T-helper 2 cell (primary cell): Measurements from ENCODE around the gene PTTG1IP.

Experiments
- DNase-seq, 5 experiments: peaks; one replicate each; pipeline versions ENCODE4 v3.0.0 to v3.0.0-alpha.2; 2012 to 2022

The PTTG1IP gene

DNA sequence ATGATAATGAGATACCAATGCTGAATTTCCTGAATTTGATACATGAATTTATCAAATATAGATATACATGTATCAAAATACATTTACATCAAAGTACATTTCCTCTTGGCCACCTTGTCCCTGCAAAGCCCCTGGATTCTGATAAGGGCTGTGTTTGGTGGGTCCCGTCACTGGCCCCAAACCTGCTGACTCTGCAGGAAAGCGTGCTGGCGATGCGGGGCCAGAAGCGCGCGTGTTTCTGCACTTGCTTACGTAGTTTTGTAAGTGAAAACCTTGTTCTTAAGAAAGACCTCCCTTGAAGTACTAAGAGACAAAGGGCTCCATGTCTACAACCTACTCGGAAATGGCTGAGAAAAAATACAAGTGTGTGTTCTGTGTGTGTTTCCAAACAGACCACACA is 36.2 kb upstream of the PTTG1IP start:
- no peak for DNase-seq

DNA sequence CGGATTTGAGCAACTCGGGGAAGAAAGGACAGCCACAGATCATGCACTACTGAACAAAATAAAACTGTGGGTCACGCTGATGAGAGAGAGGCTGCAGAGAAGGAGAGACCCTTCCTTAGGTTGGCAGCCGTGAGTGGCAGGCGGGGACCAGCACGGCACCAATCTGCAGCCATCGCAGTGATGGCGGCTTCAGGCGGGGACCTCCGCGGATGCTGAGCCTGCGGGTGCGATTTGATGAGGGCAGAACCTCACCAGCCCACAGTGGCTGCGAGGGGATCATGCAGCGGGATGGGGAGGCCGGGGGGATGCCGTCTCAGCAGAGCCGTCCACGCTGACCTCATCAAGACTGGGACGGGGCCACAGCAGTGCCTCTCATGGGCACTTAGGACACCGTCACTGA is 35.4 kb upstream of the PTTG1IP start:
- no peak for DNase-seq

DNA sequence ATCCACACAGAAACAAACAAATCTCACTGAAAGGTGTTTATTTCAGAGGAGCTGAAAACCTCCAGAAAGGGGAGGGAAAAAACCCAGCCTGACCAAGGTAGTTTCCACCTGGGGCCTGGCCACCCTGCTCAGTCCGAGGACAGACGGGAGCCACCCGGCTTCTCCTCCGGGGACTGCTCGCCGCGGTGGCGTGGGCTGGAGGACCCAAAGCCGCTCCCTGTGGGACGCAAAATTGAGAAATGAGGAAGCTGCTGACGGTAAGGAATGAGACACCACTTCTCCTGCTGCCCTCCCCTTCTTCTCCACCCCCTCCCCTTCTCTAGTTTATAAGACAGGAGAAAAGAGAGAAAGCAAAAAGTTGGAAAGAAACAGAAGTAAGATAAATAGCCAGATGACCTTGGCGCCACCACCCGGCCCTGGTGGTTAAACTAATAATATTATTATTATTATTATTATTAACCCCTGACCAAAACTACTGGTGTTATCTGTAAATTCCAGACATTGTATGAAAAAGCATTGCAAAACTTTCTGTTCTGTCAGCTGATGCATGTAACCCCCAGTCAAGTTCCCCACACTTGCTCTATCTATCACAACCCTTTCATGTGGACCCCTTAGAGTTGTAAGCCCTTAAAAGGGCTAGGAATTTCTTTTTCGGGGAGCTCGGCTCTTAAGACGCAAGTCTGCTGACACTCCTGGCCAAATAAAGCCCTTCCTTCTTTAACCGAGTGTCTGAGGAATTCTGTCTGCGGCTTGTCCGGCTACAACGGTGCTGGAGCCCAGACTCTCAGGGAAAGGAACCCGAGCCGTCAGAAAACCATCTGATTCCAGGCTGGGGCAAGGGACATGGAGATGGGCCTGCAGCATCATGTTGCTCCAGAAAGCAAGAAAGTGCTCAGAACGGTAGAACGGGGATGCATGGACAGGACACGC is 34.7 kb upstream of the PTTG1IP start:
- DNase-seq, result no peak

DNA sequence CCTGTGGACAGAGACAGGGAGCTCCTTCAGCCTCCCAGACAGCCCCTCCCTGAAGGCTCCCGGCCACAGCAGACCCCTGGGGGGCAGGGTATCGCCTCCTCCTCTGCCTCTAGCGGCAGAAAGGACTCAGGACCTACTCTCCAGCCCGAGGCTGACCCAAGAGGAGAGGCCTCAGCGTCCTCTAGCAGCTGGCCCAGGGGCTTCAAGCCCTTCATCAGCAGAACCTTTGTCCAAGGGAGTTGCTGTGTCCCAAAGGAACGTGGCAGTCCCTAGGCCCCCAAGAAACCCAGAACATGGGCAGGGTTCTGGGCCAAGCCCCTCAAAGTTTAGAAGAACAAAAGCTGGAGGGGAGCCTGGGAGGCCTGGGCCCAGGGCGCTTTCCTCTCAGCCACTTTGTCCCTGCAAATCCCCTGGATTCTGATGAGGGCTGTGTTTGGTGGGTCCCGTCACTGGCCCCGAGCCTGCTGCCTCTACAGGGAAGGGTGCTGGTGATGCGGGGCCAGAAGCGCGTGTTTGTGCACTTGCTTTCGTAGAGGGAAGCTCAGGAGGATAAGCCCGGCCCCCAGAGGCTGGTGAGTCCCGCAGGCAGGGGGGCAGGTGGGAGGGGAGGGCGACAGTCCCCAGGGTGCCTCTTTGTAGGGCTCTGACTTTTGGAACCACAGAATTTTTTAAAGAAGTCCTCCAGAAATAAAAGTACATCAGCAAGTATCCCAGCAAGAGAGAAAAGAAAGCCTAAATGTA is 33.9 kb upstream of the PTTG1IP start:
- no peak for DNase-seq

DNA sequence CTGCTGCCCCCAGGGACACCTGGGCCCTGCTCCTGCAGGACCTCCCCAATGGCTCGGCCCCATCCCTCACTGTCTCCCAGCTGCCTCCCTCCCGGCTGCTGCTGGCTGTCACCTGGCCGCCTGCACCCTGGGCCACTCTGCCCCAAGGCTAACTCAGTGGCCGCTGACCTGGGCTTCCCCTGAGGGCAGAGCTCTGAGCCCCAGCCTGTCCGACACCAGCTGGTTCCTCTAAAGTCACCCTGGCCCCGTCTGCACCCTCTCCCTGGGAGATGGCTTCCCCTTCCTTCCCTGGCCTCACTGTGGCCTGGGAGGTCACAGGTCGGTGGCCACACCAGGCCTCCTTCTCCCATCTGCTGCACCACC is 32.2 kb upstream of the PTTG1IP start:
- no peak for DNase-seq

DNA sequence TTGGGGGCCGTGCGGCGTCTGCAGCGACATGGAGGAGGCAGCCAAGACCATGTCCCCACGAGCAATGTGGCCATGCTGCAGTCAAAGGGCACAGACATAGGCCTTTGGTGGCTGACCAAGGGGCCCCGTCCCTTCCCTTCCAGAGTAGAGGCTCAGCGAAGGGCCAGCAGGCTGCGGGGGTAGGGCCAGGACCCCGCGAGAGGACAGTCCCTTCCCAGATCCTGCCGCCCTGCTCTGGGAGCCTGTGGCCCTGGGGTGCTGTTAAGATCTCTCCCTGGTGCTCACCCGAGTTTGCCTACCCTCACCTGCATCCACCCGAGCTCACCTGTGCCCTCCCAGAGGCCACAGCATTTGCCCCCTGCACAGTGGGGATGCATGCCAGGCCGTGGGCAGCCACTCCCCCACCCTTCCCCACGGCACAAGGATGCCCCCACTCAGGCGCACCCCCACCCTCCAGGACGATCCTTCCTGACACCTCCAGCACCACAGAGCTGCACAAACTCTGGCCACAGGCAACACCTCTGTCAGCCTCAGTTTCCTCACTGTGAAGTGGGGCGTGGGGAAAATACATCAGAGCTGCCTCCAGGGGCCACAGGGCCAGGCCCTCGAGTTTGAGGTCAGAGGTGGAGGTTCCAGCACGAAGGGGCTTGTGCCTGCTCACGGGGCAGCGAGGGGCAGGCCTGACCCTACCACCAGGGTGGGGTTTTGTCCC is 31.7 kb upstream of the PTTG1IP start:
- no peak for DNase-seq

DNA sequence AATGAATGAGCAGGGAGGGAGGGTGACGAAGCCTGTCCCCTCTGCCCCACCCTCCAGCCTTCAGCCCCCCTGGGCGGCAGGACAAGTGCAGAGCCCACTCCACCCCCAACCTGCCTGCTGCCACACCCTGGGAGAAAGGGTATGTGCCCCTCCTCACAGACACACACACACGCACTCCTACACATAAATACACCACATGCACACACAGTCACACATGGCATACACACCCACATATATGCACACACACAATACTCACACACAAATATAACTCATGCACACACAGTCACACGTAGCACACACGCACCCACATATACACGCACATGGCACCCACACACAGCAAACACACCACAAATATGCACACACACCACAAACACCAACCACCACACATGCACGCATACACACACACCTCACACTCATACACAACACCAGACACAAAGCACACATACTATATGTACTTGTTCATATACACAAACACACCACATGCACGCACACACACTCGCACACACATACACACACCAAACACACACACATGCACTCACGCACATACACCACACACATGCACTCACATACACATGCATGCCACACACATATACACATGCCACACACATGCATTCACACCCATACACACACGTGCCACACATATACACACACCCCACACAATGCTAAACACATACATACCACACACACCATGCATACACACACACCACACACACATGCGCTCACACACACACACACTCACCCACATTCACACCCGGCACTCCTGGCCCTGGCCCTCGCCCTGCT is 30.8 kb upstream of the PTTG1IP start:
- DNase-seq, result no peak

DNA sequence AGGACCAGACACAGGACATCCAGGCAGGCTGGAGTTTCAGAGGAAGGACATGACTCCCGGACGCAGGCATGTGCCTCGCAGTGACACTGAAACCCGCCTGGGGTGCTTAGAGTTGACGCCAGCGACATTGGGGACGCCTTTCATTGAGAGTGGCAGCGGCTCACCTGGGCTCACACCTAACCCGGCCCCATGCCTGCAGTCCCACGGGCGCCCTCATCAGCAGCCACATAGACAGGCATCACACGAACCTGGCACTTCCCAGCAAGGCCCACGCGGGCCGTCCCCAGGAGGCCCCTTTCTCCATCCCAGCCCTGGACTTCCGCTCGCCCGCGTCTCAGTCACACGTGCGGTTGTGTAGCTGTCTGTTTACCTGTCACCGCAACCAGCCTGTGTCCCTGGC is 30.2 kb upstream of the PTTG1IP start:
- no peak for DNase-seq

DNA sequence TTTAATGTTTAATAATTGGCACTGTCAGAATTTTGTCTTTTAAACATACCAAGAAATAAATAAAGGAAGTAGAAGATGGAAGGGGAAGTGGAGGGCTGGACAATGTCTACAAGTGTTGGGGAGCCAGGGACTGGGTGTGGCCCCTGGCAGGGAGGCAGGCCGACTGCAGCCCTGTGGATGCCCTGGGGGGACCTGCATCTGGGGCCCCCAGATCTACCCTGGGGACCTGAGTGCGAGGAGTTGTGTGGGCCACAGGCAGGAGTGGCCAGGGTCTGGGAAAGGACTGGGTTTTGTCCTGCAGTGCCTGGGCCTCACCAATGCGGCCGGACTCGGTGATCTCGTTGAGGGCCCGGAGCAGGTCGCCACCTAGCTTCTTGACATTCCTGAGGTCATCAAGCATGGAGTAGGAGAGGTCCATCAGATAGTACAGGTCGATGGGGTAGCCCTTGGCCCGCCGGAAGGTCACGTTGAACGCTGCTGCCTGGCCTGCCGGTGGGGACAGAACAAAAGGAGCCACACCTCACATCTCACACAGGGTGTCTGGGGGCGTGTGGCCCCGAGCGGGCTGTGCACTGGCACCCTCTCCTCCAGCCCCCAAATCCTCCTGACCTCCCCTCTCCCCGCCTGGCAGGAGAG is 29.7 kb upstream of the PTTG1IP start:
- no peak for DNase-seq

DNA sequence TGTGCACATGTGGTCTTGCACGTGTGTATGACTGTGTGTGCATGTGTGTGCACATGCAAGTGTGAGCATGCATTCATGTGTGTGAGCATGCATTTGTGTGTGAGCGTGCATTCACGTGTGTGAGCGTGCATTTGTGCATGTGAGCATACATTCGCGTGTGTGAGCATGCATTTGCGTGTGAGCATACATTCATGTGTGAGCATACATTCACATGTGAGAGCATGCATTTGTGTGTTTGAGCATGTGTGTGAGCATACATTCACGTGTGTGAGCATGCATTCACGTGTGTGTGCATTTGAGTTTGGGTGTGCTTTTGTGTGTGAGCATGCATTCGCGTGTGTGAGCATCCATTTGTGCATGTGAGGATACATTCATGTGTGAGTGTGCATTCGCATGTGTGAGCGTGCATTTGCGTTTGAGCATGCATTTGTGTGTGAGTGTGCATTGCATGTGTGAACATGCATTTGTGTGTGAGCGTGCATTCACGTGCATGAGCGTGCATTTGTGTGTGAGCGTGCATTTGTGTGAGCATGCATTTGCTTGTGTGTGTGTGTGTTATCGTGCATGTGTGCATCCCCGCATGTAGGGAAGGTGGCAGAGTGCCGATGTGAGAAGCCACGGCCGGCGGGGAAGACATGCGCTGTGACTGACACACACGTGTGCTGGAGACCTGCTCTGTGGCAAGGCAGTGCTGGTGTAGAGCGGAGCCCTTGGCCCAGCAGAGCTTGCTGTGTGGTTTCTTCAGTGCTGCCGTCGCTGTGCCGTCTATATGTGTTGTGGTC is 29.0 kb upstream of the PTTG1IP start:
- no peak for DNase-seq

DNA sequence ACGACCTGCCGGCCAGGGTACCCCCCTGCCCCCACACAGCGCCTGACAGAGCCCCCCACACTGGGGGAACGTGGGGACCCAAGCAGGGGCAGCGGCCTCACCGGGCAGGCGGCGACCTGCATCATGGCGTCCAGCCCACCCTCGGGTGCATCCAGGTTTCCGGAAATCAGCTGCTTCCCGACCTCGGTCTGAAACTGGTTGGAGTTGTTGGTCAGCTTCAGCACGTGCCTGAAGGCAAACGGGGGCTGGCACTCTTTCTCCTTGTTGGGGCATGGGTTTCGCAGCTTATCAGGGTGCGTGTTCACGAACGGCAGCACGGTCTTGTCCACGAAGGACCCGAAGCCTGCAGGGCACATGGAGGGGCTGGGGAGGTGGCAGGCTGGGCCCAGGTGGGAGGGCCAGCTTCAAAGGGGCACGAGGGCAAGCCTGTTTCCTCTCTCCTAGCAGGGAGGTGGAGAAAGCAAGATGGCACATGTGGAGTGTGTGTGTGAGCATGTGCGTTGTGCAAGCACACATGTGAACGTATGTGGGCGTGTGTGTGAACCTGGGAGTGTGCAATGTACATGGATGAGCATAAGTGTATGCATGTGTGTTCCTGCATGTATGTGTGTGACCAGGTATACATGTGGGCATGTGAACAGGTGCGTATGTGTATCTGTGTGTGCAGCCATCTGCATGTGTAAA is 28.0 kb upstream of the PTTG1IP start:
- no peak for DNase-seq

DNA sequence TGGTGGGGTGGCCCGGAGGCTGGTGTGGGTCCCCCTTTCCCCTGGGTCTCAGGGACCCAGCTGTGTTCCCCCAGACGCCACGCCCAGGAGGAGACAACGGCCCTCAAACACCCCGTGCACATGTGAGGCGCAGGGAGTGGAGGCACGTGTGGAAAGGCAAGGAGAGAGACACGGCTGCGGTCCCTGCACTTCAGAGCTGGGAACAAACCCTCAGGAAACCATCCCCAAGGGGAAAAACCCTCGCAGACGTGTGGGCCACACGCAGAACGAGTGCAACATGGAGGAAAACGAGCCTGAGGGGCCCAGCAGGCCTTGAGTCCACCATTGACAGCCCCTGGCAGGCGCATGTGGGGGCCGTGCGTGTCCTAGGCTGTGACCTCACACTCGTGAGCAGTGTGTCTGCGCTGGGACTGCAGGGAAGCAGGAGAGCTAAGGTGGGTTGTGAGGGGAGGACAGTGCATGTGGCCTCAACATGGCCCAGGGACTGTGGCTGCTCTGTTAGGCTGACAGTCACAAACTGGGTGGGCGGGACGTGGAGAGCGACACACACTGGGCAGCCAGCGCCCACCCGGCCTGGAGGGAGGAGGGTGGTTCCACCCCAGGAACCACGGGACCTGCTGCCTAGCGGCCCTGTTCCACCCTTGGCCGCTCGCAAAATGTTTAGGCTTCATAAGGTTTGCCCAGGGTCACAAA is 27.2 kb upstream of the PTTG1IP start:
- DNase-seq, result no peak

DNA sequence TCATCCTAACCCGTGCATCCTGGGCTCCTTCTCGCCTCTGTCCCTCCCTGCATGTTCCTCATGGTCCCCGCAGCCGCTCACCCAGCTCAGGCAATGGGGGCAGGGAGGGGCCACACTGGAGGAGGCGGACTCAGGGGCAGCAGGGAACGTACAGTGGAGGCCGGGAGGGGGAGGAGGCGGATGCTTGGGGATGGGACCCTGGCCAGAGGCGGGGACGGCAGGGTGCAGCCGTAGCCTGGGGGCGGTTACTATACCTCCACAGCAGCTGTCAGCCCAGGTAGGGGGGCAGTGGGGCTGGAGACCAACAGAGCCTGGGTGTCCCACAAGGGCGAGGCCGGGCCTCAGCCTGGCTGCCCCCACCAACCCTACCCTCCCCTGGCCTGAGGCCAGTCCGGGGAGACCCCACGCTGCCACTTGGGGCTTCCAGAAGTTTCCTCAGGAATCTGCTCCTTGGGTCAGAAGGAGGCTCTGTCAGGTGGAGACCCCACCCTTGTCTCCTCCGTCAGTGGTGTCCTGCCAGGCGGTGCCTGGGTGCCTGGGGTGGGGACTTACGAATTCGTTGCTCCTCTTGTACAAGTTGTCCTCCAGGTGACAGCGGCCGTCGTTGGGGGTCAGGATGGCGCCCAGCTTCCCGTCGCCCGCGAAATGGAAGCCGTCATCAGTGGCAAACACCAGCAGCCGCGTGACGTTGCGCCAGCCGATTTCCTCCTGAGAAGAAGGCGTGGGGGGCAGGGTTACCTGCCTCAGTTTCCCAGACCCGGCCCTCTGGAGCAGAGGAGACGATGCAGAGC is 26.5 kb upstream of the PTTG1IP start:
- DNase-seq, result no peak

DNA sequence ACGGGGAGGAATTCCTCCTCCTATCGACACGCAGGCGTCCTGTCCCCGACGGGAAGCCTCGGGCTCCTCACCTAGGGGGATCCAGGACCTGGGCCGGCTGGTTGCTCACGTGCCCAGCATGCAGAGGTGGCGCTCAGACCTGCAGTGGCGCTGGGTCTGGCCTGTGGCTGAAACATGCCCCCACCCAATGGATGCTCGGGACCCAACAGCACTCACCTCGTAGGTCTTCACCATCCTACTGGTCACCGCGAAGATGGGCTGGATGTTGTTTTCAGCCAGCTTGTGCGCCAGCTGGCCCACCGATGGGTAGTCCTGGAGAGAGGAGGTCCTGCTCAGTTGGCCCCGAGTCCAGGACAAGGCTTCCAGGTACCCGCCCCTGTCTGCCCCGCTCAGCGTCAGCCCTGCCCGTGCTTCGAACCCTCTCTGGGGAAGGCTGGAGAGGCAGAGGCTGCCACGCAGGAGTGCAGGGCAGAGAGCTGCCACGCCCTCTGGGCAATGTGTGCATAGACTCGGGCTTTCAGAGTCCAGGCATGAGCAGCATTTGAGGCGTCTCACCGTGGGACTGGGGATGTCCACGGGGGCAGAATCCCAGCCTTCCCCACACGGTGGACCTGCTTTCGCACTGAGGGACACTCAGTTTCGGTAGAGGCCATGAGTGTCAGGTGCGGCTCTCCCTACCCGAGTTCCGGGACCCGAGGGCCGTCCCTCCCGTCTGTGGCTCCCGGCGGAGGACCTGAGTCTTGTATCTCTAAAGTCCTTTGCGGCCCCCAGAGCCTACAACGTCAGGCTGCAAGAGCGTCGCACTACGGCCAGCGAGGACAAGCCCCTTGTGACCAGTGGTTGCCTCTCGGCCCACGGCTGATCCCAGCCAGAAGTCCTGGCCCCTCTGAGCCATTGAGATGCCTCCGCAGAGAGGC is 25.6 kb upstream of the PTTG1IP start:
- DNase-seq, result no peak

DNA sequence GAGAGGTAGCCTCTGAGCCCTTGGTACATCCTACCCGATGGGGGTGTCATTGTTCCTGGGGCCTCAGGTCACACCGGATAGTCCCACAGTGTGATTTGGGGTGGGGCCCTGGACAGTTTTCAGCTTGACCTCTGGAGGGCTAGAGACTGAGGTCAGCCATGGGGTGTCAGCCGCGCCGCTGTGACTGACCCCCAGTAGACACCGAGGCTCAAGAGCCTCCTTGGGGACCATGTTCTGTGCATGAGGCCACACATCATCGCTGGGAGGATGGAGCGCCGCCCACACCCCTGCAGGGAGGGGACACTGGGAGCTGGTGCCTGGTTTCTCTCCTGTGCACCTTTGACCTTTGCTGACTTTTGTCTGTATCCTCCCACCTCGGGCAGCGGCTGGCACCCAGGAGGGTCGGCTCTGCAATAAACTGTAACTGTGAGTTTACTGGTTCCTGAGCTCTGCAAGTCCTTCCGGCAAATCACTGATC is 24.6 kb upstream of the PTTG1IP start:
- no peak for DNase-seq

DNA sequence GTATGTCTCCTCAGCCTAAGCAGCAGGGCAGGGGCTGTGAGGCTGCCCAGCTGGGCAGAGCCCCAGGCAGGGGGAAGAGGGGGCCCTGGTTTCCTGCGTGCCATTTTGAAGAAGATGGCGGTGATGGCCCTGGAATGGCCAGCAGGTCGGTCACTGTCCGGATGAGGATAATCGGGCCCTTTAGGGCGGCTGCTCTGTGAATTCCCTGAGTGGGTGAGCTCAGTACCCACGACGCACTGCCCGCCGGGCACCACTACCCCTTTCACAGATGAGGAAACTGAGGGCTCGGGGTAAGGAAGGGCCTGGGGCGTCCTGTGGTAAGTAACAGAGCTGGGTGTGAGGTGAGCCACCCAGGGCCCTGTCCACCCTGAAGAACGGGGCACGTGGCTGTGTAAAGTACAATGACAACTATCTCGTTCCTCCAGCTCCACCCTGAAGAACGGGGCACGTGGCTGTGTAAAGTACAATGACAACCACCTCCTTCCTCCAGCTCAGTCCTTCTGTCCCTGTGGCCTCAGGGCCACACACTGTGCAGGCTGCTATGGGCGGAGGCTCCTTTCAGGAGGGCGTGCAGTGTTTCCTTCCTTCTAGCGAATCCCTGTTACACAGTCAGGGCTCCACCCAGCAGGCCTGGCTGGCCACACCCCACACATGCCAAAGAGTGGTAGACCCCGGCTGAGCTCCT is 24.0 kb upstream of the PTTG1IP start:
- peak in 1 of 5 experiments; percentile 47 for DNase-seq

DNA sequence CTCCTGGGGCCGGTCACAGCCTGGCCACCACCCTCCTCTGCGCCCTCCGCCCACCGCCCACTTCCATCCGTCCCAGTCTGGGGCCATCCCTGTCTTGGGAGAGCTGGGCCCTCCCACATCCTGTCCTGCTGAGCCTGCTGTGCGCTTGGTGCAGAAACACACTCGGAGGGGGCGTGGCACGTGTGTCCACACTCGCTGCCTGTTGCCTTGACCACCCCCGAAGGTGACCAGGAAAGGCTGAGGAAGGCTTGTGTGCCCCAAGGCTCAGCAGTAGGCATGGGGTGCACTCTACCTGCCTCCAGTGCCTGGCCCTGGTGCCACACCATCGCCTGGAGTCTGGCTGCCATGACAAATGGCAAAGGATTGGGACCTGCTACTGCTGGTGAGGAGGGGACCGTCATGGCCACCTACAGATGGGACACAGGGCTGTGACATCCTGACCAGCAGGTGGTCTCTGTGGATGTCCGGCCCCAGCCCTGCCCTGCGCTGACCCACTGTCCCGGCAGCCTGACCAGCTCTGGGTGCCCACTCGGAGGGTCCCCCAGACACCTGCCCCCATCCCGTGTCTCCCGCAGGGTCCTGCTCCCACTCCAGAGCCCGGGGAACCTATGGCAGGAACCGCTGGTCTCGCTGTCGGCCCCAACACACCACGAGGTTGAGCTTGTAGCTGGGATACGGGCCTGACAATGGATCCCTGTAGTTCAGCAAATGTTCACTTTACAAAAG is 23.2 kb upstream of the PTTG1IP start:
- no peak for DNase-seq
